Gastroesophageal sphincter (tissue), 4 donors: Measurements from ENCODE around the gene ZNF445. TPM values are rescaled to one million over a fixed set of nuclear protein-coding genes. Genes with fewer than 3 reads are reported as not detected.

ENCODE experiments used
- ATAC-seq: fragments of 150-250 bp; one replicate; pipeline ENCODE4 v1.9.1; 2016; ENCODE audit warnings: mild to moderate bottlenecking, moderate library complexity
- H3K27ac ChIP-seq, 4 donors: fragments of 200-600 bp; sonication (generic) in 3 of 4; 1 replicate in 3 of 4; 2 replicates in 1 of 4; pipeline ENCODE4 v1.5.1; 2016 to 2019
- H3K27me3 ChIP-seq: fragments of 200-600 bp; sonication (generic); one replicate; pipeline ENCODE4 v1.5.1; 2019
- H3K36me3 ChIP-seq, 2 donors: fragments of 200-600 bp; sonication (generic); one replicate each; pipeline ENCODE4 v1.5.1; 2019; ENCODE audit warnings: control low read depth in 1 of 2
- H3K4me1 ChIP-seq, 3 donors: fragments of 200-600 bp; sonication (generic); 1 replicate in 2 of 3; 2 replicates in 1 of 3; pipeline ENCODE4 v1.5.1; 2016 to 2019; ENCODE audit warnings: control low read depth in 2 of 3
- H3K4me3 ChIP-seq, 2 donors: fragments of 200-600 bp; sonication (generic); one replicate each; pipeline ENCODE4 v1.5.1; 2019; ENCODE audit warnings: mild to moderate bottlenecking in 1 of 2, moderate library complexity in 1 of 2
- H3K9me3 ChIP-seq, 3 donors: fragments of 200-600 bp; sonication (generic); one replicate each; pipeline ENCODE4 v1.5.1; 2017 to 2019; ENCODE audit warnings: control low read depth in 2 of 3
- EP300 ChIP-seq: sonication (generic); formaldehyde crosslinking; IDR thresholded peaks from one replicate; pipeline ENCODE4 v1.6.1; 2017; ENCODE audit warnings: antibody characterized with exemption, mild to moderate bottlenecking
- POLR2A ChIP-seq, 2 donors: fragments of 450-650 bp; IDR thresholded peaks; one replicate each; pipeline ENCODE4 v1.6.1; 2017; ENCODE audit warnings: antibody characterized with exemption in 2 of 2, mild to moderate bottlenecking in 2 of 2, moderate library complexity in 1 of 2
- POLR2AphosphoS5 ChIP-seq: sonication (generic); formaldehyde crosslinking; IDR thresholded peaks from one replicate; pipeline ENCODE4 v1.6.1; 2017; ENCODE audit warnings: antibody characterized with exemption
- WGBS, 2 donors: methylation state at CpG; one replicate each; pipeline ENCODE4 v1.1.5; 2018; ENCODE audit warnings: low coverage in 1 of 2; 5-methylcytosine and 5-hydroxymethylcytosine counted together
- total RNA-seq, 4 donors: library from RNA; depleted of rRNA; stranded (reverse); fragments of >200 nt; gene quantifications; one replicate each; pipeline ENCODE4 v1.1.0, GENCODE V29; 2016
- TF ChIP-seq, protein P1 (sequence below), 4 experiments: fragments of 200-600 bp in 2 of 4; fragments of 450-650 bp in 2 of 4; sonication (generic) in 1 of 4; IDR thresholded peaks; one replicate each; pipeline ENCODE4 v1.5.1; 2017 to 2019; ENCODE audit warnings: antibody characterized with exemption in 4 of 4, mild to moderate bottlenecking in 2 of 4, moderate library complexity in 2 of 4

The ZNF445 gene
- total RNA-seq, 4 donors from 2014 or later: 8.9 to 15.2 (median 12.6) TPM

DNA sequence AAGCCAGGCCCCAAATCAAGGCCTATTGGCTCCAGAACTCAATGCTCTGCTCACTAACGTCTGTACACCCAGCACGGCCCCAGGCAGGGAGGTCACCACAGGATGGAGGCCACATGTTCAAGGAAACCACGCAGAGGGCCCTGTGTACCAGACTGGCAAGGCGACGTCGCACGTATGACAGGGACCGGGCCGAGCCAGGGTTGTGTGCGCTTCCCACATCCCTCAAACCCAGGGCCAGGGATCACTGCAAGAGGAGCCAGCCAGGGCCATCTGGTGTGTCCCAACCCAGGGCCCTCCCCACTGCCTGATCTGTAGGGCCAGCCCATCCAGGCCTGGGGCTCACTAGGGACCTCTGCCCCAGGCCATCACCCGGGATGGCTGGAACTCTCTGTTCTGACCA lies 62.0 kb downstream of the ZNF445 start:
- no peaks in the 10 kb centered on the region for H3K9me3 ChIP-seq
- TF ChIP-seq POLR2AphosphoS5 (no peak), EP300 (no peak), POLR2A (IDR thresholded peaks at IDR 0.05) (no peak)
- TF ChIP-seq, protein P1, sequence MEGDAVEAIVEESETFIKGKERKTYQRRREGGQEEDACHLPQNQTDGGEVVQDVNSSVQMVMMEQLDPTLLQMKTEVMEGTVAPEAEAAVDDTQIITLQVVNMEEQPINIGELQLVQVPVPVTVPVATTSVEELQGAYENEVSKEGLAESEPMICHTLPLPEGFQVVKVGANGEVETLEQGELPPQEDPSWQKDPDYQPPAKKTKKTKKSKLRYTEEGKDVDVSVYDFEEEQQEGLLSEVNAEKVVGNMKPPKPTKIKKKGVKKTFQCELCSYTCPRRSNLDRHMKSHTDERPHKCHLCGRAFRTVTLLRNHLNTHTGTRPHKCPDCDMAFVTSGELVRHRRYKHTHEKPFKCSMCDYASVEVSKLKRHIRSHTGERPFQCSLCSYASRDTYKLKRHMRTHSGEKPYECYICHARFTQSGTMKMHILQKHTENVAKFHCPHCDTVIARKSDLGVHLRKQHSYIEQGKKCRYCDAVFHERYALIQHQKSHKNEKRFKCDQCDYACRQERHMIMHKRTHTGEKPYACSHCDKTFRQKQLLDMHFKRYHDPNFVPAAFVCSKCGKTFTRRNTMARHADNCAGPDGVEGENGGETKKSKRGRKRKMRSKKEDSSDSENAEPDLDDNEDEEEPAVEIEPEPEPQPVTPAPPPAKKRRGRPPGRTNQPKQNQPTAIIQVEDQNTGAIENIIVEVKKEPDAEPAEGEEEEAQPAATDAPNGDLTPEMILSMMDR (IDR thresholded peaks at IDR 0.05): no peak
- 100% methylated on average over 1 of the region's 11 CpGs; no CpG with 5 or more reads in 1 of the 2 donors for WGBS, 2 donors
- no peak overlapping the region for H3K4me3 ChIP-seq
- peaks cover 0 to under 1% of the 10 kb centered on the region in 2 donors for H3K36me3 ChIP-seq
- no peak overlapping the region for H3K27ac ChIP-seq
- H3K27me3 ChIP-seq: peaks cover 5% of the 10 kb centered on the region
- no peak for ATAC-seq
- H3K4me1 ChIP-seq: no peaks in the 10 kb centered on the region

DNA sequence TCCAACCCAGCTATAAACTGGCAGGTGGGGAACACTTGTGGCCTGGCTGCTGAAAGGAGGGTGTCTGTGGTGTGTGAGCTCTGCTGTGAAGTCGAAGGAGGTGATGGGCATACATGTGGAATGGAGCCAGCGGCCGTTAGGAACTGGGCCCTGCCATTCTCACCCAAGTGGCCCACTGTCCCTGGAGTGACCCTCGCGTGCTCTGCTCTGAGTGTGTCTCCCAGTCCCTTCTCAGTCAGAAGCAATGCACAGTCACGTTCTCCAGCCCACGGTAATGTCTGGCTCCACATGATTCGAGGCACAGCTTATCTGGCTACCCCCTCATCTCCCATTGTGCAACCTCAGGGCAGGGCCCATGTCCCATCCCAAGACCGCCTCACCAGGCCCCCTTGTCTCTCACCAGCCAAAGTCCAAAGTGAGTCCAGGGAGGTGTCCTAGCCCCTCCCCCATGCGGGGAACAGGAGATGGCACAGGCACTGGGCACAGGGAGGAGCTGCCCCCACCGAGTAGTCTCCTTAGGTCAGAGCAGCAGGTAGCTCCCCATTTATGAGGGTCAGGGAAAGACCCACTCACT lies 62.9 kb downstream of the ZNF445 start:
- no peaks in the 10 kb centered on the region for H3K27me3 ChIP-seq
- no peak overlapping the region for H3K4me3 ChIP-seq
- WGBS, 2 donors: no CpG with 5 or more reads among the region's 11 CpGs
- TF ChIP-seq EP300 (no peak), POLR2AphosphoS5 (no peak), POLR2A (IDR thresholded peaks at IDR 0.05) (no peak)
- TF ChIP-seq, protein P1 (IDR thresholded peaks at IDR 0.05): no peak
- no peaks in the 10 kb centered on the region for H3K4me1 ChIP-seq
- peaks cover 0 to 8% of the 10 kb centered on the region in 2 donors for H3K36me3 ChIP-seq
- no peak for ATAC-seq
- no peaks in the 10 kb centered on the region for H3K9me3 ChIP-seq
- no peak overlapping the region for H3K27ac ChIP-seq

DNA sequence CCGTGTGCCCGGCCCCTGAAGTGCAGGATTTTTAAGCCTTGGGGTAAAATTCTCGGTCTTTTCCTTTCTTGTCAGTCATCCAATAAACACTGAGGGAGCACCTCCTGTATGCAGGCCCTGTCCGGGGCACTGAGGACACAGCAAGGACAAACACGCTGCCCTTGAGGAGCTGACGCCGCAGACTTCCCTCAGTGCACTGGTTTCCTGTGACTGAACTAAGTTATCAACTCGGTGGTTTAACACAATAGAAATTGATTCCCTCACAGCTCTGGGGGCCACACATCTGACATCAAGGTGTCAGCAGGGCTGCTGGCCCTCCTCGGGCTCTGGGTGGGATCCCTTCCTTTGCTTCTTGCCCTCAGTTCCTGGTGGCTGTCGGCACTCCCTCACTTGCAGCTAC lies 65.1 kb downstream of the ZNF445 start:
- no peaks in the 10 kb centered on the region for H3K9me3 ChIP-seq
- H3K4me1 ChIP-seq: no peaks in the 10 kb centered on the region
- H3K4me3 ChIP-seq: no peak overlapping the region
- H3K27me3 ChIP-seq: no peaks in the 10 kb centered on the region
- no peak overlapping the region for H3K27ac ChIP-seq
- peaks cover 0 to 10% of the 10 kb centered on the region in 2 donors for H3K36me3 ChIP-seq
- TF ChIP-seq EP300: no peak
- ATAC-seq: no peak
- WGBS, 2 donors: 74 to 80% methylated on average over 2 to 6 of the region's 10 CpGs

DNA sequence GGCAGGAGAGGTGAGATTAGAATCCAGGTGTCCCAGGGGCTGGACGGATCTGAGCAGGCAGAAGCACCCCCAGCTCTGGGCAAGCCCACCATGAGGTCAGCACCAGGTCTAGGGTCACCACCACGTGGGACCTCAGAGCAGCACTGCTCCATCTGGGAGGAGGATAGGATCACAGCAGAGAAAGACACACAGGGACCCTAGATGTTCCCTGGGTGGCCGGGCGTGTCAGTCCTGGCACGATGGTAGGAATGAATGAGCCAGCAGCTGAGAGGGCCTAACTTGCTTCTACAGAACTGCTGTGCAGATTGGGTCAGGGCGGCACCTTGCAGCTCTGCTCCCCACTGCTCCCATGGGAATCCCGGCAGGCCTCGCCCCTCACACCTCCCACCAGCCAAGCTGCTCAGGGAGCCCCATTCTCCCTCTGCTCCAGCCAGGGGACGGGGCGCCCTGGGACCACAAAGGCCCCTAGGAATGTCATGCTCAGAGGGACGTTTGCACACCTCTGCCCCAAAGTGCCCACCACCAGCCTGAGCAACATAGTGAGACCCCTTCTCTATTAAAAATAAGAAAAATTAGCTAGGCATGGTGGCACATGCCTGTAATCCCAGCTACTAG lies 66.3 kb downstream of the ZNF445 start:
- Histone ChIP-seq H3K9me3 (no peaks in the 10 kb centered on the region), H3K36me3 (peaks cover 0 to 19% of the 10 kb centered on the region in 2 donors), H3K4me3 (no peak overlapping the region), H3K4me1 (no peaks in the 10 kb centered on the region), H3K27me3 (no peaks in the 10 kb centered on the region), H3K27ac (no peak overlapping the region)
- no peak for TF ChIP-seq EP300
- WGBS, 2 donors: 33 to 61% methylated on average over 1 to 3 of the region's 11 CpGs
- no peak for ATAC-seq

DNA sequence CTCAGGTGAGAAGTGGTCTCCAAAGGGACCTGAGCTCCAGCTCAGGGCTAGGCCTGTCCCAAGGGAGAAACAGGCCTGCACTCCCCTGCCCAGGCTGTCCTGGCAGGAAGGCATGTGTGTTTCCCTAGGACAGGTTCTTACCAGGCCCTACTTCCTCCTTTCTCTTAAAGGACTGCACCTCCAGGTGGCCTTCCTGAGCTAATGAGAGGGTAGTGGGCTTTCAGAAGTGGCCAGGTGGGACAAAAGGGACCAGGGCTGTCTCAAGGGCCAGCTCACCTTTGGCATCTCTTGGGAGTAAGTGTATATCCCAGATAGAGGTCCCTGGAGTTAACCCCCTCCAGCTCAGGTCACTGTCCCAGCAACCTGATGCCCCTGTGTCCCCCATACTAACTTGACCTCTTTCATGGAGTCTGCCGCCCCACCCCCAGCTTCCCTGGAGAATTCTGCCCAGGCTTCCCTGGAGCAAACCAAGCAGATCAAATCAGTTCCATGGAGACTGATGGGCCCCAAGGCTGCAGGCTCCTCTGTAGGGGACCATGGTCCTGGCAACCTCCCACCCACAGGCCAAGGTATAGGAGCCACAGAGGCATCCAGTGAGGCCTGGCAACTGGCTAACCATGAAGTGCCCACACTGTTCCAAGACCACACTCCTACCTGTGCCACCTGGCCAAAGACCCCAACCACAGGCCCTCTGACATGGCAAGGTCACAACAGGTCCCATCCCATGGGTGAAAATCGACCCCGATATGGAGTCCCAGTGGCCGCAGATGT lies 67.6 kb downstream of the ZNF445 start:
- peaks cover 0 to 31% of the 10 kb centered on the region in 2 donors for H3K36me3 ChIP-seq
- H3K27me3 ChIP-seq: no peaks in the 10 kb centered on the region
- no peak for ATAC-seq
- no peak overlapping the region for H3K27ac ChIP-seq
- no peaks in the 10 kb centered on the region for H3K9me3 ChIP-seq
- H3K4me1 ChIP-seq: no peaks in the 10 kb centered on the region
- no peak overlapping the region for H3K4me3 ChIP-seq
- WGBS, 2 donors: 86% methylated on average over 3 of the region's 4 CpGs; no CpG with 5 or more reads in 1 of the 2 donors
- TF ChIP-seq POLR2A (IDR thresholded peaks at IDR 0.05) (no peak), POLR2AphosphoS5 (no peak), EP300 (no peak)
- TF ChIP-seq, protein P1 (IDR thresholded peaks at IDR 0.05): no peak
